DOHH2 (cell line): Measurements from ENCODE around the gene HKDC1.

Experiments
- H3F3A ChIP-seq: fragments of 200-600 bp; sonication (generic), shearing (Covaris generic); 2 replicates; pipeline ENCODE4 v1.6.0; 2016; ENCODE audit warnings: antibody characterized with exemption, mild to moderate bottlenecking; ENCODE audit not compliant: control insufficient read depth, insufficient read depth
- H3K27ac ChIP-seq: fragments of 200-600 bp; sonication (generic); 2 replicates; pipeline ENCODE4 v1.5.1; 2014; ENCODE audit warnings: low read depth, mild to moderate bottlenecking, low read length, moderate library complexity
- H3K27me3 ChIP-seq: fragments of 200-600 bp; sonication (generic); 2 replicates; pipeline ENCODE4 v1.6.1; 2014; ENCODE audit warnings: mild to moderate bottlenecking, low read length, mixed read lengths; ENCODE audit not compliant: control insufficient read depth
- H3K36me3 ChIP-seq: fragments of 200-600 bp; sonication (generic); 2 replicates; pipeline ENCODE4 v1.6.1; 2014; ENCODE audit warnings: mild to moderate bottlenecking, low read length, moderate library complexity, mixed read lengths; ENCODE audit not compliant: control insufficient read depth
- H3K4me1 ChIP-seq: fragments of 200-600 bp; sonication (generic); 2 replicates; pipeline ENCODE4 v1.6.1; 2014; ENCODE audit warnings: mild to moderate bottlenecking, low read length, mixed read lengths; ENCODE audit not compliant: control insufficient read depth
- H3K4me2 ChIP-seq: fragments of 200-600 bp; sonication (generic); 2 replicates; pipeline ENCODE4 v1.6.0; 2014; ENCODE audit warnings: mild to moderate bottlenecking, low read length, moderate library complexity
- H3K4me3 ChIP-seq: fragments of 200-600 bp; sonication (generic); 2 replicates; pipeline ENCODE4 v1.5.1; 2014; ENCODE audit warnings: mild to moderate bottlenecking, low read length, mixed read lengths
- H3K79me2 ChIP-seq: fragments of 200-600 bp; sonication (generic); 2 replicates; pipeline ENCODE4 v1.6.1; 2014; ENCODE audit warnings: mild to moderate bottlenecking, low read length, mixed read lengths; ENCODE audit not compliant: control insufficient read depth
- H3K9me2 ChIP-seq: fragments of 200-600 bp; sonication (generic); replicated peaks from 2 replicates; pipeline ENCODE4 v1.6.1; 2014; ENCODE audit warnings: mild to moderate bottlenecking, low read length, mixed read lengths; ENCODE audit not compliant: control insufficient read depth
- H3K9me3 ChIP-seq: fragments of 200-600 bp; sonication (generic); 2 replicates; pipeline ENCODE4 v1.6.1; 2014; ENCODE audit warnings: antibody characterized with exemption, low read length, mixed read lengths; ENCODE audit not compliant: control insufficient read depth, insufficient read depth
- H4K20me1 ChIP-seq: fragments of 200-600 bp; sonication (generic); 2 replicates; pipeline ENCODE4 v1.6.0; 2014; ENCODE audit warnings: low read depth, mild to moderate bottlenecking, antibody characterized with exemption, low read length, moderate library complexity; ENCODE audit not compliant: control insufficient read depth, insufficient read depth
- CTCF ChIP-seq: fragments of 200-600 bp; sonication (generic); IDR thresholded peaks from one replicate; pipeline ENCODE4 v1.5.1; 2014; ENCODE audit warnings: antibody characterized with exemption, mild to moderate bottlenecking, low read depth, low read length; ENCODE audit not compliant: poor library complexity, severe bottlenecking
- EZH2phosphoT487 ChIP-seq: fragments of 200-600 bp; sonication (generic); IDR thresholded peaks from 2 replicates; pipeline ENCODE4 v1.6.1; 2017; ENCODE audit warnings: borderline replicate concordance, mild to moderate bottlenecking, antibody characterized with exemption, low read length, moderate library complexity, mixed read lengths

HKDC1 gene

GRCh38 chr10:69315100-69315542, 95.0 kb downstream of the HKDC1 start:
- H3K4me1 ChIP-seq, result peaks cover 21% of the 10 kb centered on the region
- no peak overlapping the region for H3K27ac ChIP-seq
- peaks cover 5% of the 10 kb centered on the region; the same call in 1 of the 2 replicates for H4K20me1 ChIP-seq
- H3F3A ChIP-seq, result no peaks in the 10 kb centered on the region
- no peaks in the 10 kb centered on the region for H3K9me2 ChIP-seq
- TF ChIP-seq CTCF (no peak), EZH2phosphoT487 (no peak)
- peaks cover 14% of the 10 kb centered on the region for H3K79me2 ChIP-seq
- H3K4me2 ChIP-seq, result no peak overlapping the region
- peaks cover 4% of the 10 kb centered on the region for H3K36me3 ChIP-seq
- H3K27me3 ChIP-seq, result no peaks in the 10 kb centered on the region
- no peak overlapping the region for H3K4me3 ChIP-seq
- no peaks in the 10 kb centered on the region for H3K9me3 ChIP-seq

GRCh38 chr10:69315610-69316312, 95.6 kb downstream of the HKDC1 start:
- Histone ChIP-seq H4K20me1 (peaks cover 9% of the 10 kb centered on the region; the same call in 1 of the 2 replicates), H3K9me2 (no peaks in the 10 kb centered on the region), H3F3A (no peaks in the 10 kb centered on the region), H3K9me3 (no peaks in the 10 kb centered on the region), H3K27me3 (no peaks in the 10 kb centered on the region), H3K4me2 (no peak overlapping the region), H3K4me1 (peaks cover 27% of the 10 kb centered on the region), H3K79me2 (peaks cover 21% of the 10 kb centered on the region), H3K36me3 (peaks cover 5% of the 10 kb centered on the region), H3K27ac (no peak overlapping the region), H3K4me3 (no peak overlapping the region)
- no peak for TF ChIP-seq EZH2phosphoT487

DNA sequence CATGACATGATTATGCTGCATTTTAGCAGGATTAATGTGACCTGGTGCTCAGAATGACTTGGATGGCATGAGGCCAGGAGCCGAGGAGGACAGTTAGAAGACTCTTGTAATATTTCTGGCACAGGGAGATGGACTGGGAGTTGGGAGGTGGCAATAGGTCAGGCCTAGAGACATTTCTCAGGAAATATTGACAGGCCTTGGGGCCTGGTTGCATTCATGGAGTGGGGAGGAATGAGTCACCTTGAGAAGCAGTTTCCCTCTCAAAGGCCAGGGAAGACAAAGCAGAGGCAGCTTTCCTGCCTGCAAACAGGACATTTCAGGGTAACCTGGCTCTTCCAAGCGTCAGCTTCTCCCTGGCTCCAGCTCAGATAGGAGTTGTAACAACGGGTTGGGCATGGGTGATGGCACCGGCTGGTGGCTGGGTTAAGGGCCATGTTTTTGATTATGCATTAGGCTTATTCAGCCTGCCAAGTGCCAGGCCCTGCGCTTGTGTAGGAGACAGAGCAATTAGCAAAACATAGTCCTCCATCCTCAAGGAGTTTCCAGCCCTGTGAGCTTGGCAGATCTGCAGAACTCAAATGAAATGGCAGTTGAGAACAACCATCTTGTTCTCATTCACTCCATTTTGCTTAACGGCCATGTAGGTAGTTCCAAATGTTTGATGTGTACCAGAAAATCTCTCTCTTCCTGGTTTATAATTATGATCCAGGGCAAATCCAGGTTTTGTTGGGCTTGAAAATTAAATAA, 96.4 kb downstream of the HKDC1 start:
- peaks cover 28% of the 10 kb centered on the region for H3K4me1 ChIP-seq

More for the DNA sequence above, 96.4 kb downstream of the HKDC1 start:
- no peaks in the 10 kb centered on the region for H3K9me3 ChIP-seq
- no peaks in the 10 kb centered on the region for H3K9me2 ChIP-seq
- no peak overlapping the region for H3K27ac ChIP-seq
- no peaks in the 10 kb centered on the region for H3K27me3 ChIP-seq
- no peaks in the 10 kb centered on the region for H3F3A ChIP-seq
- peaks cover 28% of the 10 kb centered on the region for H3K79me2 ChIP-seq
- H3K4me3 ChIP-seq, result no peak overlapping the region
- H4K20me1 ChIP-seq, result peaks cover 9% of the 10 kb centered on the region; the same call in 1 of the 2 replicates
- peaks cover 8% of the 10 kb centered on the region for H3K36me3 ChIP-seq
- TF ChIP-seq CTCF (no peak), EZH2phosphoT487 (no peak)
- H3K4me2 ChIP-seq, result no peak overlapping the region
